Calu3 (cell line): Measurements from ENCODE around the gene MCF2L. TPM values are rescaled to one million over a fixed set of nuclear protein-coding genes. Genes with fewer than 3 reads are reported as not detected.

Experiments used
- BruUV-seq: library from RNA; stranded (reverse); fragments of 400-500 nt; replicated peaks from 2 replicates; lab custom pipeline; 2021; lab: Mats Ljungman, UMichigan
- CTCF ChIA-PET: fragments of 300-600 bp; sonication (Branson Sonifier 250); formaldehyde crosslinking; loops from one replicate; lab custom pipeline; 2022; ENCODE audit warnings: antibody characterized with exemption; lab: Charles Lee
- DNase-seq: peaks from one replicate; pipeline ENCODE4 v3.0.0; 2022
- H3K27ac Mint-ChIP-seq: one replicate; pipeline ENCODE4 v1.8.0; 2022; ENCODE audit warnings: mixed read lengths; ENCODE audit not compliant: unreplicated experiment
- H3K27me3 Mint-ChIP-seq: one replicate; pipeline ENCODE4 v1.8.0; 2022; ENCODE audit warnings: mixed read lengths; ENCODE audit not compliant: unreplicated experiment
- H3K36me3 Mint-ChIP-seq: one replicate; pipeline ENCODE4 v1.8.0; 2022; ENCODE audit warnings: mild to moderate bottlenecking, moderate library complexity, mixed read lengths; ENCODE audit not compliant: insufficient read depth, unreplicated experiment
- H3K4me1 Mint-ChIP-seq: one replicate; pipeline ENCODE4 v1.8.0; 2022; ENCODE audit warnings: mild to moderate bottlenecking, low read depth, mixed read lengths; ENCODE audit not compliant: unreplicated experiment
- H3K4me3 Mint-ChIP-seq: one replicate; pipeline ENCODE4 v1.8.0; 2022; ENCODE audit warnings: mild to moderate bottlenecking, low read depth, moderate library complexity, mixed read lengths; ENCODE audit not compliant: unreplicated experiment
- H3K9me3 Mint-ChIP-seq: one replicate; pipeline ENCODE4 v1.8.0; 2022; ENCODE audit warnings: low read depth, mixed read lengths; ENCODE audit not compliant: unreplicated experiment
- CTCF ChIP-seq: fragments of 200-600 bp; IDR thresholded peaks from one replicate; pipeline ENCODE4 v1.8.0; 2022; ENCODE audit warnings: antibody characterized with exemption; ENCODE audit not compliant: unreplicated experiment
- intact Hi-C: fragments of 100-400 bp; cut with micrococcal nuclease; formaldehyde crosslinking; loops from one replicate; pipeline ENCODE4 v1.10.0; 2022; ENCODE audit not compliant: unreplicated experiment
- total RNA-seq: library from RNA; stranded (reverse); gene quantifications from 2 replicates; pipeline ENCODE4 v1.2.3, GENCODE V29; 2022

The MCF2L gene
- total RNA-seq, 1 experiment from 2014 or later: 12.9 TPM

- CTCF ChIA-PET: no interaction called here
- H3K27ac Mint-ChIP-seq: no peak overlapping the region
- no peaks in the 10 kb centered on the region for H3K4me1 Mint-ChIP-seq
- no peak for DNase-seq
- BruUV-seq: no TSS peak
- H3K36me3 Mint-ChIP-seq: no peaks in the 10 kb centered on the region
- no peaks in the 10 kb centered on the region for H3K9me3 Mint-ChIP-seq
- TF ChIP-seq CTCF: no peak
- H3K27me3 Mint-ChIP-seq: no peaks in the 10 kb centered on the region
- H3K4me3 Mint-ChIP-seq: no peak overlapping the region
- intact Hi-C loops: no loop called here
Observed at GRCh38 chr13:113022745-113023574, 53.9 kb downstream of the MCF2L start.

GRCh38 chr13:113023694-113024430, 54.8 kb downstream of the MCF2L start:
- no TSS peak for BruUV-seq
- CTCF ChIA-PET: no interaction called here
- TF ChIP-seq CTCF: no peak
- Mint-ChIP-seq H3K27me3 (no peaks in the 10 kb centered on the region), H3K9me3 (no peaks in the 10 kb centered on the region), H3K27ac (no peak overlapping the region), H3K36me3 (no peaks in the 10 kb centered on the region), H3K4me3 (no peak overlapping the region), H3K4me1 (no peaks in the 10 kb centered on the region)
- intact Hi-C loops: no loop called here
- no peak for DNase-seq

- no peak overlapping the region for H3K4me3 Mint-ChIP-seq
- intact Hi-C loops: no loop called here
- CTCF ChIA-PET: no interaction called here
- no peaks in the 10 kb centered on the region for H3K9me3 Mint-ChIP-seq
- H3K27ac Mint-ChIP-seq: no peak overlapping the region
- no peaks in the 10 kb centered on the region for H3K36me3 Mint-ChIP-seq
- TF ChIP-seq CTCF: no peak
- no peaks in the 10 kb centered on the region for H3K27me3 Mint-ChIP-seq
- no peaks in the 10 kb centered on the region for H3K4me1 Mint-ChIP-seq
- BruUV-seq: no TSS peak
- no peak for DNase-seq
Observed at GRCh38 chr13:113024466-113024865, 55.5 kb downstream of the MCF2L start.

- H3K27ac Mint-ChIP-seq: no peak overlapping the region
- intact Hi-C loops: no loop called here
- TF ChIP-seq CTCF: no peak
- CTCF ChIA-PET: no interaction called here
- no peak overlapping the region for H3K4me3 Mint-ChIP-seq
- peaks cover 11% of the 10 kb centered on the region for H3K27me3 Mint-ChIP-seq
- BruUV-seq: no TSS peak
- no peaks in the 10 kb centered on the region for H3K4me1 Mint-ChIP-seq
- H3K9me3 Mint-ChIP-seq: peaks cover 4% of the 10 kb centered on the region
- no peaks in the 10 kb centered on the region for H3K36me3 Mint-ChIP-seq
- no peak for DNase-seq
Observed at GRCh38 chr13:113026391-113026910, 57.4 kb downstream of the MCF2L start.
